ENCODE measurements around the gene OGFOD3.
"Not testable (repeated sequence)": the region's sequence is repeated elsewhere in the genome, so short reads cannot be mapped to it uniquely, and the experiment has no call there.

The OGFOD3 gene

DNA sequence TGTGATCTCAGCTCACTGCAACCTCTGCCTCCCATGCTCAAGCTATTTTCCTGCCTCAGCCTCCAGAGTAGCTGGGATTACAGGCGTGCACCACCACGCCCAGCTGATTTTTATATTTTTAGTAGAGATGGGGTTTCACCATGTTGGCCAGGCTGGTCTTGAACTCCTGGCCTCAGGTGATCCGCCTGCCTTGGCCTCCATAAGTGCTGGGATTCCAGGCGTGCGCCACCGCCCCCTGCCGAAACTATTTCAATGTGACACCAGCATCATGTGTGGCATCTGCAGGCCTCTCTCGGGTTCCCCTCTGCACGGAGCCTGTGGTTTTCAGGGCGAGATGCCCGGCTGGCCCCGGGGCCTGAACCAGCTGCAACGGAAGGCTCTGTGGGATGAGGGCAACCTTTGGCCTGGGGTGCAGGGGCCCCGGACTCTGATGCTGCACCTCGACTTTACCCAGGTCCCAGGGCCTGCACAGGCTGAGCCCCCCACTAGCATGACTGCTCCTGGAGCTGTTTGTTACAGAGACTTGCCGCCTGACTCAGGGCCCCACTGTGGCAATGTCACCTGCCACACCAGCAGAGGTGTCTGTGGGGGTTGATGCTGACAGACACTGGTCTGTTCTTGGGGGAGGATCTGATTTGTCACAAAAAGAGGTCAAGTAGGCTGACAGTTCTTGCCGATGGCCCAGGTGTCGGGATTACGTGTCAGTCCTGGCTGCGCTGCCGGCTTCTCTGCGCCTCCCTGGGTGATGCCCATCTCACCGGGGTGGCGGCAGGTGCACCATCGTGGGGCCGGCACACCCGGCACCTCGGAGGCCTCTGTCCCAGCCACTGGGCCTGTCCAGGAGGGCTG is 68.0 kb downstream of the OGFOD3 start:
- CTCF ChIA-PET: interaction anchor here (0.8 to 2.3 kb wide), 19 partner anchors 13 to 330 kb away, joined by 3 to 12 read pairs (median 4); partner anchors contain the start of genes HEXD and OGFOD3
- no peak overlapping the region for H3K4me3 Mint-ChIP-seq
- no peaks in the 10 kb centered on the region for H3K36me3 Mint-ChIP-seq
- no peak overlapping the region for H3K27ac Mint-ChIP-seq
- H3K4me1 Mint-ChIP-seq: peaks cover 7% of the 10 kb centered on the region
- peaks cover 61% of the 10 kb centered on the region for H3K27me3 Mint-ChIP-seq
- DNase-seq: peak; percentile 60
- no peaks in the 10 kb centered on the region for H3K9me3 Mint-ChIP-seq

DNA sequence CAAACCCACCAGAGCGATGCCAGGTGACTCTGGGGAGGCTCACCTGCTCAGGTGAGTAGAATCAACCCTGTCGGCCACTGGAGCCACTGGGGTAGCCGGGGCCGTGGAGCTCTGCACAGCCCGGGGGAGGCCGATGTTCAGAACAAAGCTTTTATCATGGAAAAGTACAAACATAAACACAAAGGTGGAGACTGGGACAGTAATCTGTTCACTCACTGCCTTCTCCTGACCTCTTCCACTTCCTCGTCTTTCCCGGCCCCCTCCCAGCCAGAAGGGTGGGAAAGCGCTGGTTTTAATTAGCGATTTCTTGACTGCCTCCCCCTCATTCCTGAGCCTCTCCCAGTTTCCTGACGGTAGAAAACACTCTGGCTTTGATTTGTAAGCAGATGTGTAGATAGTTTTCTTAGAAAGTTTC is 69.1 kb downstream of the OGFOD3 start:
- DNase-seq: no peak
- no peaks in the 10 kb centered on the region for H3K9me3 Mint-ChIP-seq
- peaks cover 7% of the 10 kb centered on the region for H3K4me1 Mint-ChIP-seq
- H3K4me3 Mint-ChIP-seq: no peak overlapping the region
- no peaks in the 10 kb centered on the region for H3K36me3 Mint-ChIP-seq
- CTCF ChIA-PET: interaction anchor here (0.6 to 2.3 kb wide), 5 partner anchors 48 to 319 kb away, joined by 3 to 12 read pairs (median 7); no protein-coding TSS in a partner anchor
- H3K27ac Mint-ChIP-seq: no peak overlapping the region
- peaks cover 61% of the 10 kb centered on the region for H3K27me3 Mint-ChIP-seq

GRCh38 chr17:82348866-82349265 is 69.5 kb downstream of the OGFOD3 start:
- Mint-ChIP-seq H3K27ac (no peak overlapping the region), H3K4me1 (peaks cover 7% of the 10 kb centered on the region), H3K4me3 (no peak overlapping the region), H3K9me3 (no peaks in the 10 kb centered on the region), H3K36me3 (no peaks in the 10 kb centered on the region), H3K27me3 (peaks cover 57% of the 10 kb centered on the region)
- CTCF ChIA-PET: interaction anchor here (1.7 to 1.9 kb wide), 2 partner anchors 48 to 107 kb away, joined by 3 to 12 read pairs; no protein-coding TSS in a partner anchor
- DNase-seq: no peak

DNA sequence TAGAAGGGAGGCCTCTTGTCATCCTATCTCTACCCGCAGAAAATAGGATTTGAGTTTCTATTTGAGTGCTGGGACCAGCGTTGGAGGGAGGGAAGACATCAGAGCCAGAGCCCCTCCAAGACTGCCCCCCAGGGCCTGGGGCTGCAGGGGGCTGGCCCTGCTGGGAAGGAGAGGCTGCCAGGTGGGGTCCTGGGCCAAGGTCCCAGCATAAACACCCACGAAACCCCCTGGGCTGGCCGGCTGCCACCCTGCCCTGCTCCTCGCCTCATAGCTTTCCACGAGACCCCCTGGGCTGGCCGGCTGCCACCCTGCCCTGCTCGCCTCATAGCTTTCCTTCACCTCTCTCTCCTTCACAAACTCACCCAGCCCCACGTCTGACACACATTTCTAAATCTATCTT is 70.0 kb downstream of the OGFOD3 start:
- Mint-ChIP-seq H3K4me3 (no peak overlapping the region), H3K27me3 (peaks cover 59% of the 10 kb centered on the region), H3K9me3 (no peaks in the 10 kb centered on the region), H3K36me3 (no peaks in the 10 kb centered on the region), H3K4me1 (peaks cover 7% of the 10 kb centered on the region), H3K27ac (no peak overlapping the region)
- no peak for DNase-seq
- CTCF ChIA-PET: interaction anchor here (1.0 to 1.9 kb wide), 3 partner anchors 47 to 106 kb away, joined by 3 to 12 read pairs (median 3); no protein-coding TSS in a partner anchor

DNA sequence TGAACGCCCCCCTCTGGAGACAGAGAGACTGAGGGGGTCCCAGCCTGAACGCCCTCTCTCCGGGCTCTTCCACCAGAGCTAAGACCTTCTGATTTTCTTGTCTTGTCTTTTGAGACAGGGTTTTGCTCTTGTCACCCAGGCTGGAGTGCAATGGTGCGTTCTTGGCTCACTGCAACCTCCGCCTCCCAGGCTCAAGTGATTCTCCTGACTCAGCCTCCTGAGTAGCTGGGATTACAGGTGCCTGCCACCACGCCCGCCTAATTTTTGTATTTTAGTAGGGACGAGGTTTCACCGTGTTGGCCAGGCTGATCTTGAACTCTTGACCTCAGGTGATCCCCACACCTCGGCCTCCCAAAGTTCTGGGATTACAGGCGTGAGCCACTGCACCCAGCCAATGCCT is 70.4 kb downstream of the OGFOD3 start:
- CTCF ChIA-PET: interaction anchor here (1.0 to 1.7 kb wide), 2 partner anchors 67 to 106 kb away, joined by 3 read pairs; no protein-coding TSS in a partner anchor

DNA sequence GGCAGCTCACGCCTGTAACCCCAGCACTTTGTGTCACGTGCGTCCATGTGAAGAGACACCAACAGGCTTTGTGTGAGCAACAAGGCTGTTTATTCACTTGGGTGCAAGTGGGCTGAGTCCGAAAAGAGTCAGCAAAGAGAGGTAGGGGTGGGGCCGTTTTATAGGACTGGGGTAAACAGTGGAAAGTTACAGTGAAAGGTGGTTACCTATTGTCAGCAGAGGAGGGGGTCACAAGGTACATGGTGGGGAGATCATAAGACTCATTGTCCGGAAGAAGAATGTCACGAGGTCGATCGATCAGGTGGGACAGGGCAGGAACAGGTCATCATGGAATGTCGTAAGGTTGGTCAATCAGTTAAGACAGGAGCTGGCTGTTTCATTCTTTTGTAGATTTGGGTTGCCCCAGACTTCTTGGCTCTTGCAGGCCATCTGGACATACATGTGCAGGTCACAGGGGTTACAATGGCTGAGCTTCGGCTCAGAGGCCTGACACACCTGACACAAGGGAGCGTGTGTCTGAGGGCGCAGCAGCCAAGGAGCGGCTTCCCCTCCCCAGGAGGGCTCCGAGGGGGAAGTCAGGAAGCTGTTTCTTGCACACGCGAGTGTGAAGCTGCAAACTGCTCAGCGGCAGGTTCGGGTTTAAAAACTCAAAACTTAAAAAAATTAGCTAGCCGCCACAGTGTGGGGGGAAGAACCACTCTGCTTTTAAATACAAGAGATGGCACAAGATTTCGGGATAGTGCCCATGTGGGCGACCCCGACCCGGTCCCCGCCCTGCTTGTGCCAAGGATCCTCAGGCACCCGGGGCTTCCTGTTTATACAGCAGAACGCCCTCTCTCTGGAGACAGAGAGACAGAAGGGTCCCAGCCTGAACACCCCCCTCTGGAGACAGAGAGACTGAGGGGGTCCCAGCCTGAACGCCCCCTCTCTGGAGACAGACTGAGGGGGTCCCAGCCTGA is 71.8 kb downstream of the OGFOD3 start:
- H3K27me3 Mint-ChIP-seq: peaks cover 62% of the 10 kb centered on the region
- H3K36me3 Mint-ChIP-seq: no peaks in the 10 kb centered on the region
- CTCF ChIA-PET: interaction anchor here (1.0 to 1.1 kb wide), 2 partner anchors 10 to 45 kb away, joined by 3 read pairs; no protein-coding TSS in a partner anchor
- peaks cover 7% of the 10 kb centered on the region for H3K4me1 Mint-ChIP-seq
- DNase-seq: no peak
- H3K9me3 Mint-ChIP-seq: no peaks in the 10 kb centered on the region
- H3K27ac Mint-ChIP-seq: no peak overlapping the region
- no peak overlapping the region for H3K4me3 Mint-ChIP-seq

More for the DNA sequence above, 70.4 kb downstream of the OGFOD3 start:
- not testable (repeated sequence) for DNase-seq, H3K27ac Mint-ChIP-seq, H3K36me3 Mint-ChIP-seq, H3K9me3 Mint-ChIP-seq, H3K4me1 Mint-ChIP-seq, H3K4me3 Mint-ChIP-seq
- H3K27me3 Mint-ChIP-seq: peaks cover 58% of the 10 kb centered on the region

DNA sequence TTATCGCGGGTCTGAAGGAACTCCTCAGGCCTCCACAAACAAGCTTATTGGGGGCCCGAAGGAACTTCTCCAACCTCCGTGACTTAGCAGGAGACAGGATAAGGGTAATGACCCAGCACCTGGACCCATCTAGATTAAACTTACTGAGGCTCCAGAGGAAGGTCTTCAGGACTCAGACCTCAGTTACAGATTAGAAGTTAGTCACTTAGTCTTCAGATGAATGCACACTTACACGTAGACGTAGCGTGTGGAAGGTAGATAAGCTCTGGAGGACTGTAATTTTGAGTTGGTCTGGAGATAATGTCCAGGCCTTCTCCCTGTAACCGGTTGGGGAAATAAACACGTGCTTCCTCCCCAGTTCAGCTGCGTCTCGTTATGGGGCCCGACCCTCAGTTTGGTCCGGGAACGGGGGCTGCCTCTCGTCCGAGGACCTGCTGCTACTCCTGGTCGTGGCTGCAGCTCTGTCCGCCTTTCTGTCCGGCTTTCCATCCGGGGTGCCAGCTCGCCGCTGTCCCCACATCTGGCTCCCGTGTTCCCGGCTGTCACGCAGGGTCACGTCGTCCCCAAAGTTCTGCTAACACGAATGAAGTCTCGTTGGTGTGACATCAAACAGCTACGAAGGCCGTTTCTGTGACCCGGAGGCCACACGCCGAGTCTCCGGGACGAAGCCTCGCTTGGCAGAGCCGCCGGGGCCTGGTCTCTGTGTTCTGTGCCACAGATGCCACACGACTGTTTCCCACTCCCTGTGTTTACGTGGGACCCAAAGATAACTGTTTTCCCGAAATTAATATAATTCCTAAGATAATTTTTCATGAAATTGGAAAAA is 73.0 kb downstream of the OGFOD3 start:
- H3K9me3 Mint-ChIP-seq: peaks cover 2% of the 10 kb centered on the region
- DNase-seq: no peak
- no peak overlapping the region for H3K27ac Mint-ChIP-seq
- H3K27me3 Mint-ChIP-seq: peaks cover 57% of the 10 kb centered on the region
- peaks cover 7% of the 10 kb centered on the region for H3K4me1 Mint-ChIP-seq
- no peak overlapping the region for H3K4me3 Mint-ChIP-seq
- no peaks in the 10 kb centered on the region for H3K36me3 Mint-ChIP-seq
- CTCF ChIA-PET: interaction anchor here (1.1 kb wide), 1 partner anchor 12 kb away, joined by 3 read pairs; no protein-coding TSS in a partner anchor

DNA sequence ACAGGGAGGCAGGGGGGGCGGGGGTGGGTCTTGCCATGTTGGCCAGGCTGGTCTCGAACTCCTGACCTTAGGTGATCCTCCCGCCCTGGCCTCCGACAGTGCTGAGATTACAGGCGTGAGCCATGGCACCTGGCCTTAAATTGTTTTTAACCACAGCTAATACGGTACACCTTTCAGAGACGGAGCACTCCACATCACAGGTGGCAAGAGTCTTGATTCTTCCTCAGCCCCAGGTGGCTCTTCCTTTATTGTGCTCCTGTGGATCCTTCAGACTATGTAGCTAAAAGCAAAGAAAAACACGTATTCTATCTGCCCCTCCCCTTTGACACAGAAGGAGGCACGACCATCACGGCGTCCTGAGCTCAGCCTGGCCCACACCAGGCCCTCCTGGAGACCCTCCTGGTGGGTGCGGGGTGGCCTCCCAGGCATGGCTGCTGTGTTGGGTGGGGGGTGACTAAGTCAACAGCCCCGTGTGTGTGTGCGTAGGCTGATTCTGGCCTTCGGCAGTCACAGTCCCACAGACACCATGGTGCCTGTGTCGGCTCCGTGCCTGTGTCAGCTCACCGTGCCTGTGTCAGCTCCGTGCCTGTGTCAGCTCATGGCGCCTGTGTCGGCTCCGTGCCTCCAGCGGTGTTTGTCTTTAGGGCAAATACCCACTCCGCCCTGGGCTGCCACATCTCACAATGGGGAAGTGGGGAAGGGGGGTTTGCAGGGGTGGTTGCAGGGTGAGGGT is 74.0 kb downstream of the OGFOD3 start:
- H3K9me3 Mint-ChIP-seq: peaks cover 2% of the 10 kb centered on the region
- CTCF ChIA-PET: interaction anchor here (0.6 to 1.5 kb wide), 3 partner anchors 8 to 96 kb away, joined by 3 to 4 read pairs (median 3); partner anchors contain the start of gene SECTM1
- no peak overlapping the region for H3K4me3 Mint-ChIP-seq
- H3K27ac Mint-ChIP-seq: no peak overlapping the region
- DNase-seq: no peak
- H3K27me3 Mint-ChIP-seq: peaks cover 51% of the 10 kb centered on the region
- no peaks in the 10 kb centered on the region for H3K36me3 Mint-ChIP-seq
- peaks cover 7% of the 10 kb centered on the region for H3K4me1 Mint-ChIP-seq

GRCh38 chr17:82343560-82343959 is 74.8 kb downstream of the OGFOD3 start:
- Mint-ChIP-seq H3K9me3 (peaks cover 2% of the 10 kb centered on the region), H3K4me1 (peaks cover 7% of the 10 kb centered on the region), H3K27ac (no peak overlapping the region), H3K27me3 (peaks cover 52% of the 10 kb centered on the region), H3K36me3 (no peaks in the 10 kb centered on the region), H3K4me3 (no peak overlapping the region)
- DNase-seq: no peak
- CTCF ChIA-PET: interaction anchor here (0.8 to 1.5 kb wide), 2 partner anchors 9 to 10 kb away, joined by 3 to 4 read pairs; partner anchors contain the start of gene SECTM1

DNA sequence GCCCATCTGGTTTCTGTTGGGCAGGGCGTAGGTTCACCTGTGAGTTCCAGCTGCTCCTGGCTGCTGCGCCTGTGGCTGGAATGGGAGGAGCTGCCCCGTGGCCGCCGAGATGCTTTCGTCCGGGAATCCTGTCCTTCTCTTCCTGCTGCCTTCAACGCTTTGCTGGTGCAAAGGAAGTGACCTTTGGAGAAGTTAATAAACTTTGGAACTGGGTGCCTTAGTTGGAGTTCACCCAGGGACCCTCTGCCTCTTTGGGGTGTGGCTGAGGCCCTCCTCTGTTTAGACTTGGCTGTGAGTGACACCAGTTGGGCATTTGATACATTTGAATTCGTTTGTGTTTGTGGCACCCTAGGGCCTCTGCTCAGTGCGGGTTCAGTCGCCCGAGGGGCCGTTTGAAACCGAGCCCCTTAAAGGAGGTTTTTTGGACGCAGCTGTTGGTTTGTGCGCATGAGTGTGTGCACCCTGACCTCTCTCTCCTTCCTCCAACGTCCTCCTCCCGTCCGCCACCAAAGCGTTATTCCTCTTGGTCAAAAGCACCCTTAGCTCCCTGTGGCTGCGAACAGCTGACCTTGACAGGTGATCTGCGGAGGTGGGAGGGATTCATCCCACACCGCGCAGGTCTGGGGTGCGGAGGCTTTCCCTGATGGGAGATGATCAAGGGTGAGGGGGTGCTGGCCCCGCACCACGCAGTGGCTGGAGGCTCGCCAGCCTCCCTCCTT is 75.9 kb downstream of the OGFOD3 start:
- CTCF ChIA-PET: no interaction called here
- peaks cover 7% of the 10 kb centered on the region for H3K4me1 Mint-ChIP-seq
- H3K4me3 Mint-ChIP-seq: no peak overlapping the region
- H3K36me3 Mint-ChIP-seq: no peaks in the 10 kb centered on the region
- no peak overlapping the region for H3K27ac Mint-ChIP-seq
- no peak for DNase-seq
- H3K27me3 Mint-ChIP-seq: peaks cover 48% of the 10 kb centered on the region
- peaks cover 2% of the 10 kb centered on the region for H3K9me3 Mint-ChIP-seq

- peaks cover 1% of the 10 kb centered on the region for H3K36me3 Mint-ChIP-seq
- H3K27ac Mint-ChIP-seq: no peak overlapping the region
- H3K27me3 Mint-ChIP-seq: peaks cover 43% of the 10 kb centered on the region
- H3K4me3 Mint-ChIP-seq: no peak overlapping the region
- peaks cover 15% of the 10 kb centered on the region for H3K4me1 Mint-ChIP-seq
- CTCF ChIA-PET: no interaction called here
- H3K9me3 Mint-ChIP-seq: peaks cover 2% of the 10 kb centered on the region
- no peak for DNase-seq
Measured at GRCh38 chr17:82339634-82340580, 78.5 kb downstream of the OGFOD3 start.

Measured in activated naive CD4-positive, alpha-beta T cell treated with anti-CD3 and anti-CD28 coated beads, Interleukin-2, amount 10 ng/mL, durations not matched to agents 7 days and 5 days (primary cell).